ENCODE results near the gene CDK6. TPM values are rescaled to one million over a fixed set of nuclear protein-coding genes. Genes with fewer than 3 reads are reported as not detected.

The CDK6 gene
- polyA plus RNA-seq, 2 of the 4 experiments (the other 2 are of a cell fraction): 13.6 to 25.9 TPM

DNA sequence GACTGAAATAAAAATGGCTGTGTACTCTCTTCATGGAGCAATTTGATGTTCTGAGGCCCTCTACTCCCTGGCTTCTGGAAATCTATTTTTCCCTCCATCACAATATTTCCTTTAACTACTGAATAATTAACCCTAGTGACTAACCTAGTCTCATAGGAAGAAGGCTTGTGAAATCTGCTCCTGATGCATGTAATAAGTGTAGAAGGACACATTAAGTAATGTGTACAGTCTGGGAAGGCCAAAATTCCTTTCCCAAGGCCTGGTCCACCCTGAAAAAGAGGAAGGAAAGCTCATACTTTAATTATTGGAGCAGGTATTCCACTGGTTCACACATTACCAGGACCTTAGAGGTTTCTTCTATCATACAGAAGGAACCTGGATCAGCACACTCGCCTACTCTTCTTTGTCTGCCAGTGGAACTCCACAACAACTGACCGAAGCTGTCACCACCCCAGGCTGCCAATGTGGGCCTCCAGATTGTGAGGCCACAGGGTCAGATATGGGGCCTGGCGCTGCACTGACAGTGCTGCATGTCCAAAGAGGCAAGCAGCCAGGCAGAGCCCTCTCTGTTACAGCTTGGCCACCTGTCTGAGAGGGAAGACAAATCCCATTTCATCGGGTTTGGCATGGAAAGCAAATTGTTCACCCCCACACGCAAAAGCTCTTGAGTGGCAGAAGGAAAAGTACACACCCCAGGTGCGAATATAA, 191.8 kb downstream of the CDK6 start:
- H3K27ac ChIP-seq: peak overlapping the region; percentile 73 to 90
- no peak overlapping the region; the same call in 2 of the 3 replicates for H3K4me3 ChIP-seq
- H3K4me2 ChIP-seq: peak overlapping the region; percentile 75
- no peak for FAIRE-seq
- ATAC-seq: 0 out of 6 replicates have a peak, but pooled peaks of 1 of the 2 experiments have one; percentile 26
- WGBS (ENCODE audit: missing lambda C conversion rate): 78% methylated on average over 6 of the region's 6 CpGs
- DNase-seq (ENCODE audit: low read depth in 1 of 2, low spot score in 1 of 2): no peak
- ChIA-PET POLR2A (interaction anchor here (0.9 to 1.8 kb wide), 3 partner anchors 10 to 116 kb away, joined by 3 to 9 read pairs (median 5); partner anchors contain the start of genes PEX1 and RBM48), CTCF (interaction anchor here (0.7 to 3.8 kb wide), 5 partner anchors 9 to 188 kb away, joined by 3 to 22 read pairs (median 6); no protein-coding TSS in a partner anchor)
- peaks cover 68% of the 10 kb centered on the region for H3K4me1 ChIP-seq
- no peak for TF ChIP-seq FOSL2 (IDR thresholded peaks at IDR 0.05)
- TF ChIP-seq FOSL2 (CRISPR knock-in tag; IDR thresholded peaks at IDR 0.05): peak; percentile 39; the same call in 1 of the 2 replicates
- no peak for TF ChIP-seq SREBF2 (IDR thresholded peaks at IDR 0.05)
- H3K9me3 ChIP-seq: no peaks in the 10 kb centered on the region

- DNase-seq (ENCODE audit: low read depth in 1 of 2, low spot score in 1 of 2): no peak
- WGBS (ENCODE audit: missing lambda C conversion rate): 94% methylated on average over 2 of the region's 2 CpGs
- peaks cover 68% of the 10 kb centered on the region for H3K4me1 ChIP-seq
- ChIA-PET CTCF (interaction anchor here (0.6 to 3.8 kb wide), 6 partner anchors 9 to 189 kb away, joined by 3 to 22 read pairs (median 6); no protein-coding TSS in a partner anchor), POLR2A (interaction anchor here (0.9 kb wide), 1 partner anchor 9 kb away, joined by 3 read pairs; no protein-coding TSS in a partner anchor)
- TF ChIP-seq USF2 (IDR thresholded peaks at IDR 0.05) (no peak), FOSL2 (IDR thresholded peaks at IDR 0.05) (no peak), FOSL2 (CRISPR knock-in tag; IDR thresholded peaks at IDR 0.05) (no peak), JUNB (IDR thresholded peaks at IDR 0.05) (no peak), CEBPB (IDR thresholded peaks at IDR 0.05) (no peak), TFCP2L1 (CRISPR knock-in tag; IDR thresholded peaks at IDR 0.05) (no peak), ELK1 (IDR thresholded peaks at IDR 0.05; ENCODE audit: low read depth, low read length) (no peak), EHMT2 (IDR thresholded peaks at IDR 0.05; ENCODE audit: low read depth) (no peak)
- TF ChIP-seq, protein P1, sequence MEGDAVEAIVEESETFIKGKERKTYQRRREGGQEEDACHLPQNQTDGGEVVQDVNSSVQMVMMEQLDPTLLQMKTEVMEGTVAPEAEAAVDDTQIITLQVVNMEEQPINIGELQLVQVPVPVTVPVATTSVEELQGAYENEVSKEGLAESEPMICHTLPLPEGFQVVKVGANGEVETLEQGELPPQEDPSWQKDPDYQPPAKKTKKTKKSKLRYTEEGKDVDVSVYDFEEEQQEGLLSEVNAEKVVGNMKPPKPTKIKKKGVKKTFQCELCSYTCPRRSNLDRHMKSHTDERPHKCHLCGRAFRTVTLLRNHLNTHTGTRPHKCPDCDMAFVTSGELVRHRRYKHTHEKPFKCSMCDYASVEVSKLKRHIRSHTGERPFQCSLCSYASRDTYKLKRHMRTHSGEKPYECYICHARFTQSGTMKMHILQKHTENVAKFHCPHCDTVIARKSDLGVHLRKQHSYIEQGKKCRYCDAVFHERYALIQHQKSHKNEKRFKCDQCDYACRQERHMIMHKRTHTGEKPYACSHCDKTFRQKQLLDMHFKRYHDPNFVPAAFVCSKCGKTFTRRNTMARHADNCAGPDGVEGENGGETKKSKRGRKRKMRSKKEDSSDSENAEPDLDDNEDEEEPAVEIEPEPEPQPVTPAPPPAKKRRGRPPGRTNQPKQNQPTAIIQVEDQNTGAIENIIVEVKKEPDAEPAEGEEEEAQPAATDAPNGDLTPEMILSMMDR (IDR thresholded peaks at IDR 0.05): no peak
- no peak for ATAC-seq
- no peak for FAIRE-seq
- H3K4me3 ChIP-seq: no peak overlapping the region
- H3K27ac ChIP-seq: peak overlapping the region; percentile 73 to 90; a peak in 5 of 6 replicates
- peak overlapping the region; percentile 75; the same call in 2 of the 3 replicates for H3K4me2 ChIP-seq
- no peaks in the 10 kb centered on the region for H3K9me3 ChIP-seq
These were observed 192.6 kb downstream of the CDK6 start for GRCh38 chr7:92643821-92644220.

- no peak overlapping the region for H3K4me3 ChIP-seq
- H3K27ac ChIP-seq: peak overlapping the region; percentile 52 to 90; a peak in 5 of 6 replicates
- DNase-seq (ENCODE audit: low read depth in 1 of 2, low spot score in 1 of 2) (peak in 1 of 2 experiments; percentile 43), ATAC-seq (peak in 1 of 2 experiments; percentile 41; a peak in 3 of 6 replicates), FAIRE-seq (no peak)
- TF ChIP-seq FOSB (CRISPR knock-in tag; IDR thresholded peaks at IDR 0.05) (no peak), ZFP36 (IDR thresholded peaks at IDR 0.05; ENCODE audit: borderline replicate concordance, partially characterized antibody) (no peak), NFE2L2 (conservative IDR thresholded peaks at IDR 0.05; ENCODE audit: low read length) (no peak), NPAS2 (CRISPR knock-in tag; IDR thresholded peaks at IDR 0.05; ENCODE audit: borderline replicate concordance) (no peak), ZNF302 (CRISPR knock-in tag; IDR thresholded peaks at IDR 0.05) (no peak), FOSL2 (IDR thresholded peaks at IDR 0.05) (no peak), FOSL2 (CRISPR knock-in tag; IDR thresholded peaks at IDR 0.05) (peak; percentile 25; the same call in 1 of the 2 replicates), MYC (IDR thresholded peaks at IDR 0.05; ENCODE audit: borderline replicate concordance, low read length) (no peak), POLR2AphosphoS2 (conservative IDR thresholded peaks at IDR 0.05; ENCODE audit: low read length) (no peak), BCL3 (IDR thresholded peaks at IDR 0.05) (no peak), HOXB5 (CRISPR knock-in tag; IDR thresholded peaks at IDR 0.05) (no peak), TP53 (CRISPR knock-in tag; IDR thresholded peaks at IDR 0.05) (no peak), HOXA7 (CRISPR knock-in tag; IDR thresholded peaks at IDR 0.05) (no peak), RAD21 (conservative IDR thresholded peaks at IDR 0.05 in 1 of 2, IDR thresholded peaks at IDR 0.05 in 1 of 2) (no peak), JUNB (IDR thresholded peaks at IDR 0.05) (0 out of 2 replicates have a peak, but pooled peaks have one; percentile 8)
- no peaks in the 10 kb centered on the region for H3K9me3 ChIP-seq
- 42% methylated on average over 4 of the region's 4 CpGs for WGBS (ENCODE audit: missing lambda C conversion rate)
- peak overlapping the region; percentile 43 for H3K4me2 ChIP-seq
- peaks cover 51% of the 10 kb centered on the region for H3K4me1 ChIP-seq
- ChIA-PET CTCF (interaction anchor here (1.4 to 3.8 kb wide), 4 partner anchors 11 to 191 kb away, joined by 3 to 22 read pairs (median 14); no protein-coding TSS in a partner anchor), POLR2A (no interaction called here)
These were observed 194.4 kb downstream of the CDK6 start for GRCh38 chr7:92641921-92642511.

All from A549 (cell line).